ENCODE results near the gene ROS1. TPM values are rescaled to one million over a fixed set of nuclear protein-coding genes. Genes with fewer than 3 reads are reported as not detected.

ROS1 gene
- polyA plus RNA-seq, 3 donors = not detected

GRCh38 chr6:117272891-117273290, 152.9 kb downstream of the ROS1 start:
- Histone ChIP-seq H3K4me2 (replicated peaks; ENCODE audit: extremely low read depth, low read length, poor library complexity, severe bottlenecking) (no peak overlapping the region), H3K36me3 (replicated peaks in 1 of 2; ENCODE audit: control insufficient read depth in 1 of 2, insufficient read depth in 2 of 2, low read length in 2 of 2) (no peaks in the 10 kb centered on the region), H3K9ac (ENCODE audit: insufficient read depth, low read length, poor library complexity, severe bottlenecking) (no peak overlapping the region), H3K27ac (ENCODE audit: low read depth in 1 of 2, low read length in 2 of 2) (no peak overlapping the region), H3K4me3 (replicated peaks in 1 of 3; ENCODE audit: low read depth in 2 of 3, low read length in 3 of 3) (no peak overlapping the region), H3K27me3 (ENCODE audit: control insufficient read depth in 2 of 2, insufficient read depth in 2 of 2, low read length in 2 of 2) (peaks cover 61 to 66% of the 10 kb centered on the region in 2 donors), H3K79me2 (ENCODE audit: insufficient read depth, low read length) (no peaks in the 10 kb centered on the region), H4K20me1 (ENCODE audit: insufficient read depth, low read length) (no peaks in the 10 kb centered on the region), H3K9me3 (replicated peaks in 1 of 2; ENCODE audit: control insufficient read depth in 1 of 2, insufficient read depth in 1 of 2, low read length in 2 of 2) (peaks cover 0 to 14% of the 10 kb centered on the region in 2 donors), H3K4me1 (ENCODE audit: control insufficient read depth in 1 of 2, insufficient read depth in 2 of 2, low read length in 2 of 2) (no peaks in the 10 kb centered on the region), H2AFZ (ENCODE audit: insufficient read depth, low read depth, low read length, poor library complexity, severe bottlenecking) (no peak overlapping the region)
- Mint-ChIP-seq H3K9me3 (peaks cover 0 to 14% (median 9%) of the 10 kb centered on the region in 7 donors), H3K36me3 (peaks cover 0 to 2% of the 10 kb centered on the region in 2 donors), H3K27ac (no peak overlapping the region), H3K4me3 (peak overlapping the region in 1 of 2 donors; percentile 58), H3K4me1 (peaks cover 2% of the 10 kb centered on the region), H3K27me3 (ENCODE audit: low read depth in 3 of 3) (peaks cover 56 to 65% (median 56%) of the 10 kb centered on the region in 3 donors)
- WGBS (ENCODE audit: insufficient coverage) = no CpG with 5 or more reads among the region's 1 CpG
- intact Hi-C loops (cut with micrococcal nuclease) = no loop called here
- DNase-seq = no peak
- TF ChIP-seq, protein P1, sequence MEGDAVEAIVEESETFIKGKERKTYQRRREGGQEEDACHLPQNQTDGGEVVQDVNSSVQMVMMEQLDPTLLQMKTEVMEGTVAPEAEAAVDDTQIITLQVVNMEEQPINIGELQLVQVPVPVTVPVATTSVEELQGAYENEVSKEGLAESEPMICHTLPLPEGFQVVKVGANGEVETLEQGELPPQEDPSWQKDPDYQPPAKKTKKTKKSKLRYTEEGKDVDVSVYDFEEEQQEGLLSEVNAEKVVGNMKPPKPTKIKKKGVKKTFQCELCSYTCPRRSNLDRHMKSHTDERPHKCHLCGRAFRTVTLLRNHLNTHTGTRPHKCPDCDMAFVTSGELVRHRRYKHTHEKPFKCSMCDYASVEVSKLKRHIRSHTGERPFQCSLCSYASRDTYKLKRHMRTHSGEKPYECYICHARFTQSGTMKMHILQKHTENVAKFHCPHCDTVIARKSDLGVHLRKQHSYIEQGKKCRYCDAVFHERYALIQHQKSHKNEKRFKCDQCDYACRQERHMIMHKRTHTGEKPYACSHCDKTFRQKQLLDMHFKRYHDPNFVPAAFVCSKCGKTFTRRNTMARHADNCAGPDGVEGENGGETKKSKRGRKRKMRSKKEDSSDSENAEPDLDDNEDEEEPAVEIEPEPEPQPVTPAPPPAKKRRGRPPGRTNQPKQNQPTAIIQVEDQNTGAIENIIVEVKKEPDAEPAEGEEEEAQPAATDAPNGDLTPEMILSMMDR (IDR thresholded peaks at IDR 0.05) = no peak

GRCh38 chr6:117272032-117272866, 153.5 kb downstream of the ROS1 start:
- intact Hi-C loops (cut with micrococcal nuclease) = no loop called here
- Histone ChIP-seq H3K79me2 (ENCODE audit: insufficient read depth, low read length) (no peaks in the 10 kb centered on the region), H3K27ac (ENCODE audit: low read depth in 1 of 2, low read length in 2 of 2) (no peak overlapping the region), H3K36me3 (replicated peaks in 1 of 2; ENCODE audit: control insufficient read depth in 1 of 2, insufficient read depth in 2 of 2, low read length in 2 of 2) (no peaks in the 10 kb centered on the region), H4K20me1 (ENCODE audit: insufficient read depth, low read length) (no peaks in the 10 kb centered on the region), H3K4me1 (ENCODE audit: control insufficient read depth in 1 of 2, insufficient read depth in 2 of 2, low read length in 2 of 2) (no peaks in the 10 kb centered on the region), H3K4me3 (replicated peaks in 1 of 3; ENCODE audit: low read depth in 2 of 3, low read length in 3 of 3) (no peak overlapping the region), H3K27me3 (ENCODE audit: control insufficient read depth in 2 of 2, insufficient read depth in 2 of 2, low read length in 2 of 2) (peaks cover 68 to 72% of the 10 kb centered on the region in 2 donors), H3K9ac (ENCODE audit: insufficient read depth, low read length, poor library complexity, severe bottlenecking) (no peak overlapping the region), H3K9me3 (replicated peaks in 1 of 2; ENCODE audit: control insufficient read depth in 1 of 2, insufficient read depth in 1 of 2, low read length in 2 of 2) (peaks cover 0 to 14% of the 10 kb centered on the region in 2 donors), H2AFZ (ENCODE audit: insufficient read depth, low read depth, low read length, poor library complexity, severe bottlenecking) (no peak overlapping the region), H3K4me2 (replicated peaks; ENCODE audit: extremely low read depth, low read length, poor library complexity, severe bottlenecking) (no peak overlapping the region)
- peaks cover 0 to 16% (median 9%) of the 10 kb centered on the region in 7 donors for H3K9me3 Mint-ChIP-seq
- TF ChIP-seq, protein P1 (IDR thresholded peaks at IDR 0.05) = no peak
- DNase-seq = no peak
- peaks cover 62 to 72% (median 62%) of the 10 kb centered on the region in 3 donors for H3K27me3 Mint-ChIP-seq (ENCODE audit: low read depth in 3 of 3)
- WGBS (ENCODE audit: insufficient coverage) = 10% methylated on average over 2 of the region's 8 CpGs
- H3K4me3 Mint-ChIP-seq = peak overlapping the region in 1 of 2 donors; percentile 65
- H3K4me1 Mint-ChIP-seq = peaks cover 2% of the 10 kb centered on the region
- no peak overlapping the region for H3K27ac Mint-ChIP-seq
- H3K36me3 Mint-ChIP-seq = peaks cover 0 to 2% of the 10 kb centered on the region in 2 donors

All from CD14-positive monocyte (primary cell).